ENCODE results near the gene PRR23A. TPM values are rescaled to one million over a fixed set of nuclear protein-coding genes. Genes with fewer than 3 reads are reported as not detected.
"Not testable (repeated sequence)": the region's sequence is repeated elsewhere in the genome, so short reads cannot be mapped to it uniquely, and the experiment has no call there.

PRR23A gene
- total RNA-seq, 1 donor from 2014 or later = not detected

GRCh38 chr3:139032326-139033002 lies 26.4 kb upstream of the PRR23A start:
- Mint-ChIP-seq H3K36me3 (no peaks in the 10 kb centered on the region), H3K27ac (no peak overlapping the region), H3K27me3 (peaks cover 25% of the 10 kb centered on the region), H3K4me1 (ENCODE audit: unreplicated experiment) (no peaks in the 10 kb centered on the region), H3K4me3 (no peak overlapping the region), H3K9me3 (no peaks in the 10 kb centered on the region)
- TF ChIP-seq CTCF (conservative IDR thresholded peaks at IDR 0.05) = no peak
- no peak for DNase-seq (ENCODE audit: extremely low spot score, unreplicated experiment)

DNA sequence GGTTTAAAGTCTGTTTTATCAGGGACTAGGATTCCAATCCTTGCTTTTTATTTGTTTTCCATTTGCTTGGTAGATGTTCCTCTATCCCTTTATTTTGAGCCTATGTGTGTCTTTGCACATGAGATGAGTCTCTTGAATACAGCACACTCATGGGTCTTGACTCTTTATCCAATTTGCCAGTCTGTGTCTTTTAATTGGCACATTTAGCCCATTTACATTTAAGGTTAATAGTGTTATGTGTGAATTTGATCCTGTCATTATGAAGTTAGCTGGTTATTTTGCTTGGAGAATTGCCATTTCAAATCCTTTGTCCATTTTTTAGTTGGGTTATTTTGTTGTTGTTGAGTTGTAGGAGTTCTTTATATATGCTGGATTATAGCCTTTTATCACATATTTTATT lies 24.5 kb upstream of the PRR23A start:
- H3K36me3 Mint-ChIP-seq; H3K27ac Mint-ChIP-seq; H3K4me3 Mint-ChIP-seq; H3K9me3 Mint-ChIP-seq; H3K4me1 Mint-ChIP-seq (ENCODE audit: unreplicated experiment); DNase-seq (ENCODE audit: extremely low spot score, unreplicated experiment): not testable (repeated sequence)
- H3K27me3 Mint-ChIP-seq = peaks cover 21% of the 10 kb centered on the region

DNA sequence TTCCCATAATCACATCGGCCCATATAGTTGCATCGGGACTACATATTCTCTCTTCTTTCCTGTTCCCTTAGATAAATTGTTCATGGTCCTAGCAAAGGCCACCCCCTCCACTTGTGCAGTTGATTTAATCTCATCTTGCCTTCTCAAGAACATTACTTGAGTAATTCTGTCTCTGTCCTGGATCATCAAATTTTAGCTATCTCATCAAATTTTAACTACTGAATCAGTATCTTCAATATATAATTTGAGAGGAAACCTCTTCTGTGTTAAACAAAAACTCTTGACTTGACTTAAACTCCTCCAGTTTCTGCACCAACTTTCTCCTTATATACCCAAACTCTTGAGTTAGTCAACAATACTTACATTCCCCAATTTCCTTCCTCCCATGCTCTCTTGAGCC lies 18.9 kb upstream of the PRR23A start:
- H3K27ac Mint-ChIP-seq = no peak overlapping the region

DNA sequence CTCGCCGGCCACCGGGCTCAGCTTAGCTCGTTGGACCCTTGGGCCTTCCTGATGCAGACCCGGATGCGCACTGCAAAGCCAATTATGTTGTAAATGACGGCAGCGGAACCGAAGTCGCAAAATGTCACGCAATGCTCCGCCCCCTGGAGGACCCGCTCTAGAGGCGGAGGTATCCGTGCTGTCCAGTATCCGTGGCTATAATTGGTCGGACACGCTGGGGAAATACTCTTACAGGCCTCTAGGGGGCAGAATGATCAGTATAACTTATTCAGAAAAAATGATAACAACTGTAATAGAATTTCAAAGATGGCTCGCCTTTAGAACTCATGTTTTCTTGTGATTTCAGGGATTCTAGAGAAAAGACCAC lies 14.8 kb upstream of the PRR23A start, which contains the start of gene PRR23B:
Gene PRR23B, minus strand, starts transcription at position 59 of the 367 bp plus-strand sequence. CDS start 265 bp downstream, outside the sequence.
- Mint-ChIP-seq H3K9me3 (no peaks in the 10 kb centered on the region), H3K27ac (no peak within 1 kb of the TSS), H3K27me3 (no peaks in the 10 kb centered on the region), H3K4me3 (no peak within 1 kb of the TSS), H3K4me1 (ENCODE audit: unreplicated experiment) (no peaks in the 10 kb centered on the region), H3K36me3 (no peaks in the 10 kb centered on the region)
- no peak for DNase-seq (ENCODE audit: extremely low spot score, unreplicated experiment)
- TF ChIP-seq CTCF (conservative IDR thresholded peaks at IDR 0.05) = peak; percentile 48

More for the DNA sequence above, 18.9 kb upstream of the PRR23A start:
- no peak for DNase-seq (ENCODE audit: extremely low spot score, unreplicated experiment)
- no peak for TF ChIP-seq CTCF (conservative IDR thresholded peaks at IDR 0.05)
- Mint-ChIP-seq H3K4me1 (ENCODE audit: unreplicated experiment) (no peaks in the 10 kb centered on the region), H3K4me3 (no peak overlapping the region), H3K27me3 (peaks cover 9% of the 10 kb centered on the region), H3K9me3 (no peaks in the 10 kb centered on the region), H3K36me3 (no peaks in the 10 kb centered on the region)

GRCh38 chr3:139020036-139020867 lies 14.2 kb upstream of the PRR23A start:
- H3K27ac Mint-ChIP-seq = no peak overlapping the region
- TF ChIP-seq CTCF (conservative IDR thresholded peaks at IDR 0.05) = no peak
- H3K4me3 Mint-ChIP-seq = no peak overlapping the region
- no peaks in the 10 kb centered on the region for H3K4me1 Mint-ChIP-seq (ENCODE audit: unreplicated experiment)
- DNase-seq (ENCODE audit: extremely low spot score, unreplicated experiment) = no peak
- no peaks in the 10 kb centered on the region for H3K36me3 Mint-ChIP-seq
- no peaks in the 10 kb centered on the region for H3K9me3 Mint-ChIP-seq
- H3K27me3 Mint-ChIP-seq = no peaks in the 10 kb centered on the region

DNA sequence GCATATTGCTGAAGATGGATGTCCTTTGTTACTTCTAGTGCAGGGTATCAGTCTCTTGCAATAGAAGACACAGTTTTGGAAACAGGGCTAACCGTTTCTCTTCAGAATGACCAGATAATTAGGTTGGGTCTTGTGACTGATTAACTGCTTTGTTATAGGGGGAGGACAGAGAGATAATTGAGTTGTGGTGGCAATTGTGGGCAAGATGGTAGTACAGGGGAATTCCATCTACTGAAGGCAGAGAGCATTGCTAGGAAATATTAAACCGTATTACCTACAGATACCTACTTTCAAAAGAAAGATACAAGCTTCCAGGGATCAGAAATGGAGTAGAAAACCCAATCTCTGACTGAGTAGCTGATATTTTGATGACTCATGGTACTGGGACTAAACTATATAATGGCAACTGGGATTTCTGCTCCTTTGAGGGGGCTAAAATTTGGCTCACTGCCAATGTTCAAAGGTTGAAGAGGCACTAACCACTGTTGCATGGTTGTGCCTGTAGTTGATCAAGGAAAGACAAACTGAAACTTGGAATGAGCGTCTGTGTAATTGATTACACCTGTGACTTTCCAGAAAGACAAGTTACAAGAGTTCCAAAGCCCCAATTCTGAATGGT lies 10.5 kb upstream of the PRR23A start:
- TF ChIP-seq CTCF (conservative IDR thresholded peaks at IDR 0.05) = no peak
- no peaks in the 10 kb centered on the region for H3K36me3 Mint-ChIP-seq
- H3K4me3 Mint-ChIP-seq = no peak overlapping the region
- no peak overlapping the region for H3K27ac Mint-ChIP-seq
- H3K27me3 Mint-ChIP-seq = no peaks in the 10 kb centered on the region
- H3K9me3 Mint-ChIP-seq = peaks cover 9% of the 10 kb centered on the region
- H3K4me1 Mint-ChIP-seq (ENCODE audit: unreplicated experiment) = no peaks in the 10 kb centered on the region
- DNase-seq (ENCODE audit: extremely low spot score, unreplicated experiment) = no peak

Measured in type B pancreatic cell (in vitro differentiated cells).